Activated CD4-positive, alpha-beta T cell treated with anti-CD3 and anti-CD28 coated beads, Interleukin-2, amount 50 U/mL, for 1 hour (primary cell): Measurements from ENCODE around the gene CPB1.
"Not testable (repeated sequence)": the region's sequence is repeated elsewhere in the genome, so short reads cannot be mapped to it uniquely, and the experiment has no call there.

Source experiments
- DNase-seq: peaks from one replicate; pipeline ENCODE4 v3.0.0-alpha.2; 2020

The CPB1 gene

GRCh38 chr3:148827585-148827984 lies at the start of gene CPB1:
Gene CPB1, plus strand, starts transcription at chr3:148827811. Its CDS starts 13 bp downstream, at chr3:148827824.
- DNase-seq = no peak

- no peak for DNase-seq
Observed at GRCh38 chr3:148778926-148779325, 48.7 kb upstream of the CPB1 start.

GRCh38 chr3:148785026-148785425 lies 42.6 kb upstream of the CPB1 start:
- not testable (repeated sequence) for DNase-seq

GRCh38 chr3:148786159-148786558 lies 41.5 kb upstream of the CPB1 start:
- not testable (repeated sequence) for DNase-seq

GRCh38 chr3:148789146-148789545 lies 38.5 kb upstream of the CPB1 start:
- DNase-seq = no peak

GRCh38 chr3:148789906-148790305 lies 37.7 kb upstream of the CPB1 start:
- DNase-seq = no peak

DNA sequence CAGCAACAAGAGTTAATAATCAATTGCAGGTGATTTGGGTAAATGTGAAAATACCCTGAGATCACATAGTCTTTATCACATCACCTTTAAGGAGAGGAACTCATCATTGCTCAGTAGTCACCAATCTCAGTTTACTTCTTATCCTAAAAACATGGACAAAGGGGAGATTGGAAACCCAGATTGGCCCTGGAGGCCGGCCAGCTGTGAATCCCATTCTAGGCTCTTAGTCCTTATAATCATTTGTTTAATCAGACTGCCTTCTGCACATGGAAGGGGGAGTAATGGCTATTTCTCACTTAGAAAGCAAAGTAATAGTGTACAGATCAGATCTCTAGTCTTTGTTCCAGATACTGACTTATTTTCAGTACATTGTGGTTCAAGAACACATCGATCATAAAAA lies 37.2 kb upstream of the CPB1 start:
- no peak for DNase-seq

DNA sequence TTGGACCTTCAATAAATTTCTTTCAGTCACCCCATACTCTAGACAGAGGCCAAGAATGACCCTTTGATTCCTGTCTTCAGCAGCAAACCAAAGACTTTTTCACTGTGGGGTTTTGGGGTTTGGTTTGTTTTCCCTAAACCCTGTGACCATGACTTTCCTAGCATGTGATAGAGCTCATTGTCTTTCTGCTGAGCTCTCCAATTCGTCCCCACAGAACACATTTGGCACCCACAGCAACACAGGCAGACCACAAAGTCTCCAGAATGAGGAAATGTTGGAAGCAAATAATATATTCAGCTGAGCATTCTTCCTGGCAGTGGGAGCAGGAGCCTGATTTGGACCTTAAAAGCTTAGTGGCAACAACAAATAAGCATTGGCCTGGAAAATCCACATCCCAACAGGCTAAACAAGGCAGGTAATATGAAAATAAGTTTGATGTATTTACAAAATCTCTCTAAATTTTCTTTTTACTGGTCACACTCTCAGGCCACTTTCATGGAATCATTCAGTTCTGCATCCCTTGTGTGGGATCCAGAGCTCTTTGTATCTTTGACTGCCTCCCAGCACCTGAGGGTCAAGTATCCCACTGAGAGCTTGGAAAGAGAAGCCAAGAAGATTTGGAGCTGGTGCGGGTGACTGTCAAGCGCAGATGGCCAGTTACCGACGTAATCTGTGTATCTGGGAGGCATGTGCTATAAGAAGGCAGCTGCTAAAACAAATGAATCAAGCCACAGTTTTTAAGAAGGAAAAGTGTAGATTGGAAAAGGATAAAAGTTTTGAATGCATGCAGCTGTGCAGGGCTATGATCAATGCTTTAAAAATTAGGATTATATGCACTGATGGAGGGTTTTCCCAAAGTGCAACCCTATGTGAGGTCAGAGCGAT lies 36.5 kb upstream of the CPB1 start:
- DNase-seq = no peak

GRCh38 chr3:148791920-148792319 lies 35.7 kb upstream of the CPB1 start:
- no peak for DNase-seq

GRCh38 chr3:148792516-148792915 lies 35.1 kb upstream of the CPB1 start:
- DNase-seq = no peak

DNA sequence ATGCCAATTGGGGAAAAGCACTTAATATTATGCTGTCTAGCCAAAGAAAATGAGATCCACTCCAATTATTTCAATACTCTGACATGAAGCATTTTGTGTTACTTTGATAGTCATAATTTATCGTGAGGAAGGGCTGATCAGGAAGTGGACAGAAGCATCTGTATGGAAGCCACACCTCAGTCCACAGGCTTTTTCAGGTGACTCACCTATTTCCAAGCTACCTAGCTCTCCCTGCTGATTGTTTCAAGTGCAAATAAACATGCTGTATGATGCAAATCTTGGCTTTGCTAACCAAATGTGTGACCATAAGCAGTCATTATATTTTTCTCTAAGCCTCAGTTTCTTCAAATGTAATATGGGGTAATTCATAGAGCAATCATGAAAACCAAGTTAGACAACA lies 30.8 kb upstream of the CPB1 start:
- DNase-seq = no peak

- no peak for DNase-seq
Observed at GRCh38 chr3:148797795-148798194, 29.8 kb upstream of the CPB1 start.

GRCh38 chr3:148800414-148800813 lies 27.2 kb upstream of the CPB1 start:
- no peak for DNase-seq

DNA sequence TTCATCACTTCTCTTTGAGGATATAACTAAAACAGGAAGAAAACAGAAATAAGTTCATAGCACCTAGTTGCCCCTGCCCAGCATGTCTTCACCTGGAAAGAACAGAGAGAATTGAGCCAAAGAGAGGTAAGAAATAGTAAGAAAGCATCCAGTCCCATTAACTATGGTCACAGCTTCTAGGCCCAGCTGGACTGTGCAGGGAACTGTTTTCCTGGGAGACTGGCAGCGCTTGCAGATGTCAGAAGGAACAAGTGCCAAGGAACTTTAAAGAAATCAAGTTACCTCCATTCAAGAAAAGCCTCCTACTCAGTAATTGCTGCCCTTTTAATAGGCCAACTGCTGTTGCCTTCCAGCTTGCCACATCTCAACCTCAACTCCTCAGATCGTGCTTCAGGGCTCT lies 17.8 kb upstream of the CPB1 start:
- DNase-seq = no peak

DNA sequence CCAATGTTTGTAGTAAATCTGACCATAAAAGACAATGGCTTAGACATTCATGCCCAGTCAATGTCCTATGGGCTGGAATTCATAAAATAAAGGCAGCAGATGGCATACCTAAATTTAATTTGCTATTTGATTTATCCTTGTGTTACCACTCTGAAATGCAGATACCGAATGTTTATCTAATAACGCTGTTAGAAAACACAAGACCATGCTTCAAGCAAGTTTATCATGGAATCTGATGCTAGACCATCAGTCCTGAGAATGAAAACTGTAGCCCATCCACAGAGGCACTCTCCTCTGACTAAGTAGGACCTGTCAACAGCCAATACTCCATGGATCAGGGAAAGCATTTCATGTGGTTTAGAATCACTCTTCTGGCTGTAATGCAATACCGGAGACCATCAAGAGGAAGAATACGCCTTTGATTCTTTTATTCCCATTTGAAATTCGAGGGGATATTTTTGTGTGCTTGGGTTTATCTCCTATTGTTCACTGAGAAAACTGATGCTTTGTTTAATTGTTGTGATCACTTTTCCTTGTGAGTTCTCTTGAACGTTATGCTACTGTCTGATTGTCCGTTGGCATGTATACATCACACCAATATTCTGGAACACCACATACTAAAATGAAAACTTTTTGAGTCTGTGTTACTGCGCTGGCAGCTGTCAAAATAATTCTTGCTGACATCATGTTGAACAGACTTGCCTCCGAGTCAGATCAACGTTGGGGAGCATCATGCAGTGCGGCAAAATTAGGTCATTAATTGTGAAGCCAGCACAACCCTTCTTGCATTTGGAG lies 12.1 kb upstream of the CPB1 start:
- no peak for DNase-seq

- DNase-seq = no peak
Observed at GRCh38 chr3:148816427-148816826, 11.2 kb upstream of the CPB1 start.

- DNase-seq = no peak
Observed at GRCh38 chr3:148816981-148817525, 10.6 kb upstream of the CPB1 start.

DNA sequence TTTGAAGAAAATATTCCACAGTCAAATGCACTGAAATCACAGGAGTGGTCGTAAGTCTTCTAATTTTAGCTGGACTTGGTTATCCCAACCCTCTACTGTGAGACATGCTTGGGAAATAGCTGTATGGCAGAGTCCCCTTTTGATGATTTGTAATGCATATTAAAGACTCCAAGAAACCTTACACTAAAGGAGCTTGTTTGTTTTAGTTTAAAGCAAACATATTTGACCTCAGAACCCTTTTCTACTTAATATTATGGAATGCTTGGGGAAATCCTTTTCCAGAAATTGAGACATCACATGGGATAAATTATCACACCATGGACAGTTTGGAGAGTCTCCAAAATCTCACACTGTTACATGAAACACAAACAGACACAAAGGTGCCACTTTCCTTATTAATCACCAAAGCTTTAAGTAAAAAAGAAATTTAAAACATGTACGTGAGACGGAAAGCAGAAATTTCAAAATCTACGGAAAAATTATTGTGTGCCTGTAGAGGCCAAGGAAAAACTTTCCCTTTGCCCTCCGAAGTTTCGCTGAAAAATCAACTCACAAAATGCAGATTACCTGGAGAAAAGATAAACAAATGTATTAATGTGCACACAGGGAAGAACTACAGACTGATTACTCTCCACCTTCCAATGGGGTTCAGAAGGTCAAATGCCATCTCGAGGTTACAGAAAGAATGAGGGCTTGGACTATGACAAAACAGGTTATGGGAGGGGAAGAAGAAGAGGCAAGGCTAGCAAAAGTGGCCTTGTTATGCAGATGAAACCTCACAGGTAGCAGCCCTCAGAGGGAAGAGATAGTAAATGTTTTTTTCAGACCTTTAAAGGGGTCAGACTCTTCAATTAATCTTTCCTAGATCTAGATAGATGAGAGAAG lies 7.0 kb upstream of the CPB1 start:
- DNase-seq = no peak

GRCh38 chr3:148823026-148823425 lies 4.6 kb upstream of the CPB1 start:
- DNase-seq = no peak

DNA sequence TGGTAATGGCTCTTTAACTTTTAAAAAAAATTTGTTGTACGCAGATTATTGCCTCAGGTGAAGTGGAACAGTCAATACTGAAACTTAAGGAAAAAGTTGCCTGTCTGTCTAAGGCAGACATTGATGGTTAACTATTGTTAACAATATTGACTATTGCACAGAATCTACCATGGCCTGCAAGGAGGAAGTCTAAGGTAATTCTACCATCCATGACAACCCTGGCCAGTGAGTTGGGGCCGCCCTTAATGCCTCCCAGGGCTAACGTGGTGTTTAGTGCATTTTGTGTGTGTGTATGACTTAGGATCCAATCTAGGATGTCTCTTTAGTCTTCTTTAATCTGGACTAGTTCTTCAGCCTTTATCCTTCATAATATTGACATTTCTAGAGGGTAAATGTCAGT lies 2.1 kb upstream of the CPB1 start:
- no peak for DNase-seq

GRCh38 chr3:148828136-148828690 lies 602 bp downstream of the CPB1 start:
- no peak for DNase-seq

DNA sequence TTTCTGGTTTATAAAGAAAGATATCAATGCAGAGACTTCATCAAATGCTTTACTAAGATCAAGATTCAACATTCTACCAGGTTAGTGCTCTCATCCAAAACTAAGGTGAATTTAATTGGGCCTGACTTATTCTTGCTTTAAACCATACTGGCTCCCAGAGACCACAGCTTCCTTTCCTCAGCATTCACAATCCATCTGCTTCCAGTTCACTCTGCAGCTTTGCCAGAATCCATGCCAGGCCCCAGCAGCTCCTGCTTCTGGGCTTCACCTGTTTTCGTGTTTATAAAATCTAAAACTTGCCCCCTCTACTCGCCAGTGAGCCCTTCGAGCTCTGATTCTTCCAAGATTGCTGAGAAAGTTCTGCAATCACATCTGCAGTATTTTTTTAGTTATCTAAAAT lies 2.3 kb downstream of the CPB1 start:
- no peak for DNase-seq
